HEK293 (cell line): ENCODE data around the gene A1CF.
"Not testable (repeated sequence)": the region's sequence is repeated elsewhere in the genome, so short reads cannot be mapped to it uniquely, and the experiment has no call there.

Experiments used
- CTCF ChIP-seq: fragments of 450-650 bp; formaldehyde crosslinking; IDR thresholded peaks from 2 replicates; pipeline ENCODE4 v1.5.1; 2016; ENCODE audit warnings: missing biosample characterization, missing genetic modification characterization
- TF ChIP-seq, protein P1 (sequence below): fragments of 450-650 bp; formaldehyde crosslinking; IDR thresholded peaks from 2 replicates; pipeline ENCODE4 v1.5.1; 2016; ENCODE audit warnings: missing biosample characterization, missing genetic modification characterization, borderline replicate concordance

DNA sequence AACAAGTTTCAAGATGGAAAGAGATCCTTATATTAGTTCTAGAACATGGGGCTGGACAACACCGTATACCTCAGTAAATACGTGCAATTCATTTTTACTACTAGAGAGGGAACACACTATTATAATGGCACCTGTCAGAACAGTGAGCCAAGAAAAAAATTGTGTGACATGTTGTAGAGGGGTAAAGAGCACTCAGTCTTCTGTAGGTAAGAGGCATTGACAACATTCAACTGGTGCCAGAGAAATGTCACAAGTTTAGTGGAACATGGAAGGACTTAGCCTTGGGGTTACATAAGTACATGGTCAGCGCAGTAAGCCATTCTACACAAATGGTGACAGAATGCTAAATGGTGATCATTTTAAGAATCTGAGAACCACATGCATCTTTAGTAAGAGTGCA is 113.4 kb downstream of the A1CF start:
- TF ChIP-seq, protein P1, sequence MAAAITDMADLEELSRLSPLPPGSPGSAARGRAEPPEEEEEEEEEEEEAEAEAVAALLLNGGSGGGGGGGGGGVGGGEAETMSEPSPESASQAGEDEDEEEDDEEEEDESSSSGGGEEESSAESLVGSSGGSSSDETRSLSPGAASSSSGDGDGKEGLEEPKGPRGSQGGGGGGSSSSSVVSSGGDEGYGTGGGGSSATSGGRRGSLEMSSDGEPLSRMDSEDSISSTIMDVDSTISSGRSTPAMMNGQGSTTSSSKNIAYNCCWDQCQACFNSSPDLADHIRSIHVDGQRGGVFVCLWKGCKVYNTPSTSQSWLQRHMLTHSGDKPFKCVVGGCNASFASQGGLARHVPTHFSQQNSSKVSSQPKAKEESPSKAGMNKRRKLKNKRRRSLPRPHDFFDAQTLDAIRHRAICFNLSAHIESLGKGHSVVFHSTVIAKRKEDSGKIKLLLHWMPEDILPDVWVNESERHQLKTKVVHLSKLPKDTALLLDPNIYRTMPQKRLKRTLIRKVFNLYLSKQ, result not testable (repeated sequence)
- TF ChIP-seq CTCF, result not testable (repeated sequence)
